SIG-M5 treated with dmso at 0.1 percent for 504 hours (cell line): Measurements from ENCODE around the gene SPACA1.

Source experiments
- DNase-seq: peaks from one replicate; lab custom pipeline; 2025; ENCODE audit not compliant: unreplicated experiment; lab: John Stamatoyannopoulos, UW

The SPACA1 gene

DNA sequence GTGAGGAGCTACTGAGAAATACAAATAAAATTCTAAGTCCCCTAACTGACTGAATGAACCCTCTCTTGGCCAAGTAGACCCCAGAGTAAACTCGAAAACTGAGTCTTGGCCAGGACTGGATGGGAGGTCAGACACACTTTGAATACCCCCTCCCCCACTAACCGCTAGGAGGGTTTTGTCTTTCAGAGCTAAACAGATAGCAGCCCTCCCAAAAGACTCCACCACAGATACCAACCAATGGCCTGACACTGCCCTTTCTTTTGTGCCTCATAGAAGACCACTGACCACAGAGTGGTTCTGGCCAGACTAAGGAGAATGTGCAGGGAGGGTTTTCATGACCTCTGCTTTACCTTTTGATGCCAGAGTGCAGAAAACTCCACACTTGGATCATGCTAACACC is 42.1 kb downstream of the SPACA1 start:
- no peak for DNase-seq

DNA sequence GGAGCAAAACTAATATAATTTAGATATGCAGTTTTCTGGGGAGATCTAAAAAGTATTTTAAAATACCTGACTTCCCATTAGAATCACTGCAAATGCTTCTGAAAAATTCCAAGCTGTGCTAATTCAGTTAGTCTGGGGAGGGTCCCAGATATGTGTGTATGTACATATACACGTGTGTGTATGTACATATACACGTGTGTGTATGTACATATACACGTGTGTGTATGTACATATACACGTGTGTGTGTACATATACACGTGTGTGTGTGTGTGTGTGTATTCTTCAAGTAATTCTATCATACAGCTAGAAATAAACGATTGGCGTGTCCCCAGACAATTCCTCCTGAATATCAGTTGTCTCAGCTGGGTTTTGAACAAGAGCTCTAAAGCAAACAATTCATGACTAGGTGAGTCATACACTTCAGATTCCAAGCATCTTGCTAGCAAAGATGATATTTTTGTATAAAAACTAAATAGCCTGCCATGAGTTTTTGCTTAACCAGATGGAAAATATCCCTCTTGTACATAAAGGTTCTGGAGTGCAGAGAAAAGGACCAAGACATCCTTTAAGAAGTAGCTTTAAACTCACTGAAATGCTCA is 58.2 kb downstream of the SPACA1 start:
- DNase-seq: no peak

DNA sequence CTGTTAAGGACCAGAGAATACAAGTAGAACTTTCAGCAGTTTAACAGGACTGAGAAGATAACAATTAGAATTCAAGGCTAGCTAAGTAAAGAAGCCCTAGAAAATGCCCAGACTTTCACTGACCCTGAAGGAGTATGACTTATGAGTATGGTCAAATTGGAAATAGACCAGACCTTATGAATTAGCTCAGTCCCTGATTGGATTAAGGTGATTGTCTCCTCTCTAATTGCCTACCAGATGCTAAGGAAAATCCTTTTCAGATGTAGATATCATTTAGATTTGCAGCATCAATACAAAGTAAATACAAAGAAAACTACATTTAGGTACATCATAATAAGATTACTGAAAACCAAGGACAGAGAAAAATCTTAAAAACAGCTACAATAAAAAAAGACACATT is 59.6 kb downstream of the SPACA1 start:
- no peak for DNase-seq

DNA sequence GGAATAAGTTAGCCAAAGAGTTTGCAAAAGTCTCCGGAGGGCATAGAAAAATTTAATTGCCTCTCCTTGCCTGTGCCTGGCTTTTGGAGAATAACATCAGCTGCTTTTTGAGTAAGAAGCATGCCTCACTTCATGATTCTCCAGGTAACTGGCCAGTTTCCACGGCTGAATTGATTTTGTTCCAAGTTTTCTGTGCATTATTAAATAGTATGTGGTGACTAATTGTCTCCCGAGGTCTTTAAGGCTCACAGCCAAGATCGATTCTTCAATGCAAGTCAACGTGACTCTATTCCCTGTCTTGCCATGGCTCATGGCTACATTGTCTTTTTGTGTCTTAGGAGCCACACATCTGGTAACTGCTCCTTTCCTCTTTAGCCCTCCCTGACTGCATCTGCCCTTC is 64.3 kb downstream of the SPACA1 start:
- no peak for DNase-seq

DNA sequence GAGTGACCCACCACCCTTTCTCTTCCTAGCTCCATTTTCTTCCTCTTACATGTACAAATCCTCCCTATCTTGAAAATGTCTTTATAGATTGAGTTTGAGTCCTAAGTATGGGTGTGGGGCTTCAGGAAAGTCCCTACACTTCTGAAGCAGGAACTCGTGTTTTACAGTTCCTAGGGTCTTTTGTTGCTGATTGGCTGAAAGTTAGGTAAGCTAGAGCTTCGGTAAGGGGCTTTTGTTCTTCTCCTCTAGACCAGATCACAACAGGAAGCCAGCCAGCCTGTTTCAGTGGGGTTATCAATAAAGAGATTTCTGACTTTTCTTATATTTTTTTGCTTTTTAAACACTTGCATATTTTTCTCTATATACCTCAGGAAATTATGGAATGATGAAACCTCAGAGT is 67.2 kb downstream of the SPACA1 start:
- no peak for DNase-seq

DNA sequence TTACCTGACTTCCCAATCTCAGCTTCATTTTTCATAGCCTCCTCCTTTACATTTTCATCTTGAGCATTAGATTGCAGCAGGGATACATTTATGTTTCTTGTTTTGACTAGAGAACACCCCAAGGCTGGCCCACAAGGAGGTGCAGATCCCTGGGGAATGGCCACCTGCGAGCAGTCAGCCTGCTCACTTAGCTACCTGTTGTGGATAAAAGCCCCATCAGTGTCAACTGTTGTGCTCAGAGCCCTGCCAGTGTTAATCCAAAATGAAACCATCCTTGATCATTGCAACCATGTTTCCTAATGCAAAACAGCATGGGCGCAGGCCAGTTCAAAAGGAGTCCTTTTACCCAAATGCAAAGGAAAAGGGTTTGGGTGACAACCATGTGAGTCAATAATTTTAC is 67.7 kb downstream of the SPACA1 start:
- no peak for DNase-seq

DNA sequence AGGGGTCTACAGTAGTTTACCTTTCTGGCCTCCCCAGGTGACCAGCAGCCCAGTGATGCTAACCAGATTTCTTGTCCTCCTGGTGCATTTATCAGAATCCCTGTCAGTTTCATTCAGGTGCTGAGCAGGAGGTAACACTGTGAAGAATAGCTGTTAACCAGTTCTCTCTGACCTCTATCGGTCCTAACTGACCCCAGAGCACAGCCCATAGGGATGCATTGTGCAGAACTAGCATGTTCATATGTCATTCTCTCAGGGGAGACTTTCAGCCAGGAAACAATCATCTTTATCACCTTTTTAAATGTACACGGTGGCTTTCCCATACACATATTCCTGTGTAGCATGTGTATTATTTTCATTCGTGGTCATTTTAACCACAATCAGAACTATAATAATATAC is 68.6 kb downstream of the SPACA1 start:
- no peak for DNase-seq
